HT-29 (cell line): ENCODE measurements around the gene TLR4. TPM values are rescaled to one million over a fixed set of nuclear protein-coding genes. Genes with fewer than 3 reads are reported as not detected.

Experiments
- DNase-seq: peaks from one replicate; pipeline ENCODE4 v3.0.0-alpha.2; 2015; ENCODE audit warnings: low spot score
- total RNA-seq: library from RNA; depleted of rRNA; stranded (reverse); fragments of >200 nt; shearing (Covaris generic); gene quantifications from 2 replicates; pipeline ENCODE4 v1.2.3, GENCODE V29; 2014

Gene TLR4
- total RNA-seq, 1 experiment from 2014 or later, result 4.3 TPM

- no peak for DNase-seq
Observed at GRCh38 chr9:117714282-117714681, 10.1 kb downstream of the TLR4 start.

- DNase-seq, result no peak
Observed at GRCh38 chr9:117715411-117715989, 11.3 kb downstream of the TLR4 start.

DNA sequence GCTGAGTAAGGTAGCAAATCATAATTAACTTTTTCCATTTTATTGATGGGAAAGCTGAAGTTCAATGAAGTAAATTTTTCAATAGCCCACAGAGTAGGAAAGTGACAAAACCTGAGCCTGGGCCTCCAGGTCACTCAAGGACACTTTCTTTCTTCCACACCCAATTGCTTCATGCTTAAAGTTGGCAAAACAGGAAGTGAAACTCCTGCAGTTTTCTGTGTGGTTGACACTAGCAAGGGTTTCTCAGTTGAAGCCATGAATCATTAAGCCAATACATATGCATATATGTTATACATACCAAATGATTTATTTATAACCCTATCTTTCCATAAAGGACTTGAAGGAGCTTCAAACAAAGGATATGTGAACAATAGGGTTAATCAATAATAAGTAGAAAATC lies 13.9 kb downstream of the TLR4 start:
- no peak for DNase-seq

DNA sequence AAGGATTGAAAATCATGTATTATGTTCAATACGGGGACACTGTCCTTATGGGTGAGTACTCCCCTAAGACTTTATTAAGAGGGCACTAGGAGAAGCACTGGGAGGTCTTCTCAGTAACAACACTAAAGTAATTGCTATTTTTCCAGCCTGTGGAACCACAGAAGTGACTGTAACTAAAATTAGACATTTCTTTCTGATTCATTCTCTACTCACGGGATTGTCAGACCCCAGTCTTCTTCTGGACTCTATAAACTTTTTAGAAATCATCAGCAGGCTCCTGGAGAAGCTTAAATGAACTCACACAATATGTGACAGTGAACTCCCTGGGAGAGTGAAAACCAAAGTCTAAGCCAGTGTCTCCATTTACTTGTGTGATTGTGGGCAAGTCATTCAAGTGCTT lies 14.5 kb downstream of the TLR4 start:
- no peak for DNase-seq

GRCh38 chr9:117719161-117719920 lies 15.1 kb downstream of the TLR4 start:
- DNase-seq, result no peak

DNA sequence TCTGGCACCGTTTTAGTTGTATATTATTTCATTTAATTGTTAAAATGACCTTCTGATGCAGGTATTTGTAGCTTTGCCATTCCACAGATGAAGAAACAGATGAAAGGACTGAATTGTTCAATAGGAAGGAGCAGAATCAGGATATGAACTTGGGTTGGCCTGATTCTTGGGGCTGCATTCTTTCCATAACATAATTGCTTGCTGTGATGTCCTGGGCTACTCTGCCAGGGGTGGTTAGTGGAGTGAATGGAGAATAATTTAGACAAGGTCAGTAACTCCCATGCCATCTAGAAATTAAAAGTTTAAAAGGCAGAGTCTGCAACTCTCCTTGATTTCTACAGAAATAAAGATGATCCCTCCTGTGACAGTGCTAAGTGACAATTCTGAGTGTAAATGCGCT lies 15.9 kb downstream of the TLR4 start:
- no peak for DNase-seq

GRCh38 chr9:117720555-117720954 lies 16.4 kb downstream of the TLR4 start:
- DNase-seq, result no peak

- no peak for DNase-seq
Observed at GRCh38 chr9:117720987-117721386, 16.8 kb downstream of the TLR4 start.

DNA sequence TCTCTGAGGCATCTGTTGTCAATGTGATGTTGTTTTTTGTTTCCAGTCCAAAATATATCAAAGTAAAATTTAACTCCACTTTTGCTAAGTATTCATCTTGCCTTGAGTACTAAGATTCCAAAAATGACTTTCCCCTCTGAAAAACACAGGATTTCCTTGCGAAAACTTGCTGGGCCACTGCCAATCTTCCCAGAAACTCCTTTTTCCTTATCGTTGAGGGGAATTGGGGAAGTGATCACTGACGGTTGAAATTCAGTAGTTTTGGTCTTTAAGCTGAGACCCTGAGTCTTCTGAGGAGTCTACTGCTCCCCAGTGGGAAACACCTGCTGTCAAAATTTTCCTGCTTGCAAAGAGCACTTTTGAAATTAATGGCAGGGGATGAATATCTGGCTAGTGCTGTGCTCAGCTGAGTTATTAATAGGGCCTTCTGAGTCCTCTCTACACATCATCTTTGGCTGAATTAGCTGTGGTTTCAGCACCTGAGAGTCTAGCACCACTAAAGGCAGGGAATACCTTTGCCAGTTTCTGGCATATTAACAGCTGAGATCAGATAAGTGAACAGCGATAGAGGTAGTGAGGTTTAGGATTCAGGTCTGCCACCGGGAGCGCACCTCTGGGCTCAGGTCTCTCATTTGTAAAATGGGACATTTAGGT lies 18.0 kb downstream of the TLR4 start:
- DNase-seq, result no peak

DNA sequence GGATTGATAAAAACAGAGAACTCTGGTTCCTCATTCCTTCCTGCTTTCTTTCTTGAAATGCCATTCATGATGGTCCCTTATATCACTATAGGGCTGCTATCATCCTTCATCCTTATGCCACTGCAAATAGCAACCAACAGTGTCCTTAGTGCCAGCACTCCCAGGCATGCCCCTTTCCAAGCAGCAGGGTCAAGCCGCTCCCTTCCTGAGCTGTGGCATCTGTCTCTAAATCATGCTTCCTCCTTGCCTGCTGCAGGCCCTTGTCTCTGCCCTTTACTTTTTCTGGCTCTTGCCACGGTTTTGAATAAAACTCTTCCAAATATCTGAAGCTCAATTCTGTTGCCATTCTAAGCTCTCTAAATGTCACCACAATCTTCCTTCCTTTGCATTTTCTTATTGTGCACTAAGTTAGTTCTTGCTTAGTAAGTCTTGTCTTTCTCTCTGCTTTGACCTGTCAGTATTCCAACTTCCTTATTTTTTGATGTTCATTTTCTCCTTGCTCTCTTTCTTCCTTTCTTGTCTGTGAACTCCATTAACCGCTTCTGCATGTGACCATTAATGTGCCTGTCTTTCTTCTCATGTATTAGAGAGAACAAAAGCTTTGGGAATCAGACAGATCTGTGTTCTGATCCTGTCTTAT lies 19.9 kb downstream of the TLR4 start:
- DNase-seq, result no peak

- DNase-seq, result no peak
Observed at GRCh38 chr9:117725426-117725887, 21.3 kb downstream of the TLR4 start.

- DNase-seq, result no peak
Observed at GRCh38 chr9:117729375-117729774, 25.2 kb downstream of the TLR4 start.

DNA sequence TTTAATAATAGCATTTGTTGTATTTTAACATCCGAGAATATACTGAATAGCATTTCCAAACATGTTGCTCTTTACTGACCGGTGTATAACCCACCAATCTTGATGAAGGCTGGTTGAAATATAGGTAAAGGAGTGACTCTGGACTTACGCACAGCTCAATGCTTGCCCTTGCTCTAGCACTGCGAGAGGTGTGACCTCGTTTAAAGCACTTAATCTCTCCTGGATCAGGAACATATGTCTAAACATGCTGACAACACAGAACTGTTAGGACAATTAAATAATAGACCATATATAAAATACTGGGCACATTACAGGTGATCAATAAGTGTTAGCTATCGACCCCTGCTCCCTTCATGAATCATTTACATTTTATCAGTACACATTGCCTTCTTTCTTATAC lies 28.3 kb downstream of the TLR4 start:
- DNase-seq, result no peak

- no peak for DNase-seq
Observed at GRCh38 chr9:117733465-117733864, 29.3 kb downstream of the TLR4 start.

DNA sequence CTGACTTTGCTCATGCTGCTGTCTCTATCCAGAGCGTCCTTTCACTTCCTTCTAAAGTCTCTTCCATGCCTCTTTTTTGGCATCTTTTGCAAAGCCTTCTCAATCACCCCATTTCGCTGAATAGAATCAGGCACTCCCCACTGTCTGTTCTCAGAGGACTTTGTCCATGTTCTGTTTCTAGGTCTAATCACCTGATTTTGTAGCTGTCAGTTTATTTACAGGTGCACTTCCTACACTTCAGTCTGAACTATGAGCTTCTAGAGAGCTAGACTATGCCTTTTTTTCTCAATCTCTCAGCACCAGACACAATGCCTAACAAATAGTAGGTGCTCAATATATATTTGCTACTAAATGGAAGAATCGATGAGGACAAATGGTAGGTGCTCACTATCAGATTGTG lies 29.9 kb downstream of the TLR4 start:
- DNase-seq, result no peak

DNA sequence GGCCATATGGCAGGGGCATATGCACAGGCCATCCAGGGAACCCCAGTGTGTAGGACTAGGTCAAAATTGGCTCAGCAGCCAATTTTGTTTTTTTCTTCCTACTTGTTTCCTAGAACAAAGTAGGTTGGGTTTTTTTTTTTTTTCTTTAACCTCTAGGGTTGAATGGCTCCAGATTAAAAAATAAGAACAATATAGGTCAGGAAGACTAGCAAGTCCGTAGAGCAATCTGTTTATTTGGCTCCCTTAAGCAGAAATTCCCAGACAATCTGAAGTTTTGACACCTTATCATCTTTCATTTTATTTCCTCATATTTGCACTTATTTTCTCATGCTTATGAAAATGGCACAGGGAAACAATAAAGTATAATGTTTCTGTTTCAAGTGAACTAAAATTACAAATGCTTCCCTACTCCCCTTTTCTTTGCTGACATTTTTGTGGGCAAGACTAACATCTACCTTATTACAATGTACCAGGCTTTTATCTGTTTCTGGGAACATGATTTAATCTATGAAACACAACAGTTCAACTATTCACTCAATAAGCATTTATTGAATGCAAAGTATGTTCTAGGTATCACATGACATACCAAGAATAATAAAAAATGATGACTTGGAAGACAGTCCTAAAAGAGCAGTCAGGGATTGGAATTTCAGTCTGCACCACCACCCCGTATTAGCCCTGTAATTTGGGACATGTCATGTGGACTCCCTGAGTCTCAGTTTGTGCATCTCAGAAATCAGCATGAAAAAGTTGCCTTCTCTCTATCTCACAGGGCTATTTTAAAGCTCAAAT lies 30.5 kb downstream of the TLR4 start:
- no peak for DNase-seq

DNA sequence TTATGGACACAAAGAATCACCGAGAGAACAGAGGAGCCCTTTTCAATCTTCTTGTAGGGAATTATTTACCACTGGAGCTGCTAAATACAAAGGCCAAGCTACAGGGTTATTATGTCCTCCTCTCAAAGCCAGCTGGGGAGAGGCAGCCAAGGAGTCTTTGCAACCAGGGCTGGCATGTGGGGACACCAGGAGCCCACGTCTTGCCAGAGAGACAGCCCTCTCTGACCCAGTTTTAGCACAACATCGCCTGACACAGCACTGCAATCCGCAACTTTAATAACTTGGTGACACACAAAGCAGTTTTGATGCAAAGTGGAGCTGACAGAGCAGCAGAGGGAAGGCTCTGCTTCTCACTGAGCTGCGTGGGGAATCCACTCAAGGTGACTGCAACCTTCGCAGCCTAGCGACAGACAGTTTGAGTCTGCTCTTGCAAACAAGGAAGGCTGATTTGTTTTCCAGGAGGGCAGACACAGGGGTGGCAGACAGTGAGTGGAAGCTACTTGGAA lies 33.6 kb downstream of the TLR4 start:
- no peak for DNase-seq

- no peak for DNase-seq
Observed at GRCh38 chr9:117739206-117739605, 35.0 kb downstream of the TLR4 start.

DNA sequence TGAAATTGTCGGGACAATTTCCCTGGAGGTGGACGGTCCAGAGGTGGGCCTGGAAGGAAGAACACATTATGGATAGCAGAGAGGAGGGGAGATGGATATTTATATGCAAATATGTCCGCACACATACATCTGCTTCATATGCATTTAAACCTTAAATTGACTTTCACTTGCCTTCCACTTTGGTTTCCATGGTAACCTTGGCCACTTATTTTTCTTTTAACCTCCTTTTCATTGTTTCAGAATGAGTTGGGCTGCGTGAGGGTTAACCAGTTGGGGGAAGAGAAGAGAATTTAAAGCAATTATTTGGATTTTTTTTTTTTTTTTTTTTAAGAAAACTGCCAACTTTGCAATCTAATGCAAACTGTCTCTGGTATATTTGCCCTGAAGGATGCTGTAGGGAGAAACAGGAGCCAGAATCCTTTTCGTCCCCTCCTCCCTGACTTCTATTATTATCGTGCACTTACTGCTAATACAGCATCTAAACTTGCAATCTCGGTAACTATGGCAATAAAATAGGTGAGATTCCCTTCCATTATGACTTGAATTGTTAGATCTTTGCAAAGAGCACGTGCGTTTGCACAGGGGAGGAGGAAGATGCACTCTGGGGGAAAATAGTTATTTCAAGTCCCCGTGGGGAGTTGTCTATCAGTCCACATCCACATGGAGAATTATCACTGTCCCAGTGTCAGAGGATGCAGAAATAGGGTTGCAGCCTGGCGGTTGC lies 35.6 kb downstream of the TLR4 start:
- DNase-seq, result no peak

DNA sequence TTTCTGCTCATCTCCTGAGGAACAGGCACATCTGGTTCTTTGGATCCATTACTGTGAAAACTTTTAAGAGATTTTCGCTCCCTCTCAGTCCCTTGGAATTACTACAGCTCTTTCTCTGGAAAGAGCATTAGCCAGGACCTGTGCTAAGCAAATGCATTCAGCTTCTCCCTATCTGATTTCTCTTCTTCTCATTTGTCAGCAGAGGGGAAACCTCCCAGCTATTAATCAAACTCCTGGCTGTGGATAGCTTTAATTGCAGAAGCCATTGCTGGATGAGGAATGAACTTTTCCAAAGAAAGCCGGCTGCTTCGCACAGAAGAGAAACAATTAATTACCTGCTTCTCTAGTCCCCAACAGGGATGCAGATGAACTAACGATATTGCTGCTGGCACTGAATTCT lies 37.9 kb downstream of the TLR4 start:
- DNase-seq, result no peak

GRCh38 chr9:117744369-117744768 lies 40.2 kb downstream of the TLR4 start:
- no peak for DNase-seq
